Measurements from ENCODE around the gene HLA-A. TPM values are rescaled to one million over a fixed set of nuclear protein-coding genes. Genes with fewer than 3 reads are reported as not detected.
A peak's percentile ranks its signal among the peaks of the same experiment; 100 is the strongest.

HLA-A gene
- total RNA-seq: 1,000 to 10,000 TPM; 1,247 to 1,756 (median 1,527) TPM

DNA sequence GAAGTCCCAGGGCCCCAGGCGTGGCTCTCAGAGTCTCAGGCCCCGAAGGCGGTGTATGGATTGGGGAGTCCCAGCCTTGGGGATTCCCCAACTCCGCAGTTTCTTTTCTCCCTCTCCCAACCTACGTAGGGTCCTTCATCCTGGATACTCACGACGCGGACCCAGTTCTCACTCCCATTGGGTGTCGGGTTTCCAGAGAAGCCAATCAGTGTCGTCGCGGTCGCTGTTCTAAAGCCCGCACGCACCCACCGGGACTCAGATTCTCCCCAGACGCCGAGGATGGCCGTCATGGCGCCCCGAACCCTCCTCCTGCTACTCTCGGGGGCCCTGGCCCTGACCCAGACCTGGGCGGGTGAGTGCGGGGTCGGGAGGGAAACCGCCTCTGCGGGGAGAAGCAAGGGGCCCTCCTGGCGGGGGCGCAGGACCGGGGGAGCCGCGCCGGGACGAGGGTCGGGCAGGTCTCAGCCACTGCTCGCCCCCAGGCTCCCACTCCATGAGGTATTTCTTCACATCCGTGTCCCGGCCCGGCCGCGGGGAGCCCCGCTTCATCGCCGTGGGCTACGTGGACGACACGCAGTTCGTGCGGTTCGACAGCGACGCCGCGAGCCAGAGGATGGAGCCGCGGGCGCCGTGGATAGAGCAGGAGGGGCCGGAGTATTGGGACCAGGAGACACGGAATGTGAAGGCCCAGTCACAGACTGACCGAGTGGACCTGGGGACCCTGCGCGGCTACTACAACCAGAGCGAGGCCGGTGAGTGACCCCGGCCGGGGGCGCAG, at the start of gene HLA-A:
HLA-A (plus strand) TSS at position 258 of the 778 bp plus-strand sequence; CDS start at position 280, 22 bp downstream.
- ATAC-seq: peak; percentile 86 to 91
- DNase-seq: peak; percentile 90
- Mint-ChIP-seq H3K4me1 (ENCODE audit: low read depth) (peaks cover 40% of the 10 kb centered on the region), H3K4me3 (peak within 1 kb of the TSS; percentile 95), H3K9me3 (no peaks in the 10 kb centered on the region), H3K27me3 (ENCODE audit: low read depth) (no peaks in the 10 kb centered on the region), H3K36me3 (ENCODE audit: insufficient read depth) (peaks cover 39% of the 10 kb centered on the region)

DNA sequence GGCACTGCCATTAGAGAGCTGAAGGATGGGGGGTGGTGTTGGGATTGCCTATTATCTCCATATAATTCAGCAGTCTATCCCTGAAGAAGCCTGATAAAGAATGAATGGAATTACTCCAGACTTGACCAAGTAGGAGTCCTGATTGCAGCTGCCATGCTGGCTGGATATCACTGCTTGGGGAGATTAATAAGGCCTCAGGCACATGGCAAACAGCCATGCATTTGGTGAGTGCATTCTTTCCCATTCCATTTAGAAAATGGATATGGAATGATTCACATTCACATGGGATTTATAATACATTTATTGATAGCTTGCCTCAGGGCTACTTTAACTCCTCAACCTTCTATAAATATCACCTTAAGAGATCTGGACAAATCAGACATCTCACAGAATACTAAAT, 49.6 kb upstream of the HLA-A start:
- Mint-ChIP-seq H3K4me1 (ENCODE audit: low read depth) (peaks cover 11% of the 10 kb centered on the region), H3K27me3 (ENCODE audit: low read depth) (no peaks in the 10 kb centered on the region), H3K4me3 (no peak overlapping the region), H3K9me3 (peaks cover under 1% of the 10 kb centered on the region), H3K36me3 (ENCODE audit: insufficient read depth) (peaks cover 10% of the 10 kb centered on the region)
- DNase-seq (no peak), ATAC-seq (no peak)

DNA sequence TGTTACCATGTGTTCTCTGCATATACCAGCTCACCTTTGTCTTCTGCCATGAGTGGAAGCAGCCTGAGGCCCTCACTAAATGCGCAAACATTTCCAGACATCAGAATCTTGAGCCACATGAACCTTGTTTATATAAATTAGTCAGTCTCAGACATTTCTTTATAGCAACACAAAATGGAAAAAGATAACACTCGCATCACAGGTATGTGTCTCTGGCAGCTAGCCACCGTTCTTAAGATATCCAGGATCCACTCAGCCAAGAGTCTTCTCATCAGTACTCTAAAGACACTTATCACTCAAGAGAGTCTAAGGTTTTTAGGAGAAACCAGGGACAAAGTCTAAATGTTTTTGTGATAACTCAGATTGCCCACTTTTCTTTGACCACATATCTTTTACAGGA, 43.1 kb upstream of the HLA-A start:
- peaks cover 2% of the 10 kb centered on the region for H3K27me3 Mint-ChIP-seq (ENCODE audit: low read depth)
- H3K36me3 Mint-ChIP-seq (ENCODE audit: insufficient read depth): peaks cover 17% of the 10 kb centered on the region
- H3K4me1 Mint-ChIP-seq (ENCODE audit: low read depth): no peaks in the 10 kb centered on the region
- DNase-seq (no peak), ATAC-seq (no peak)
- H3K4me3 Mint-ChIP-seq: no peak overlapping the region
- peaks cover 5% of the 10 kb centered on the region for H3K9me3 Mint-ChIP-seq

DNA sequence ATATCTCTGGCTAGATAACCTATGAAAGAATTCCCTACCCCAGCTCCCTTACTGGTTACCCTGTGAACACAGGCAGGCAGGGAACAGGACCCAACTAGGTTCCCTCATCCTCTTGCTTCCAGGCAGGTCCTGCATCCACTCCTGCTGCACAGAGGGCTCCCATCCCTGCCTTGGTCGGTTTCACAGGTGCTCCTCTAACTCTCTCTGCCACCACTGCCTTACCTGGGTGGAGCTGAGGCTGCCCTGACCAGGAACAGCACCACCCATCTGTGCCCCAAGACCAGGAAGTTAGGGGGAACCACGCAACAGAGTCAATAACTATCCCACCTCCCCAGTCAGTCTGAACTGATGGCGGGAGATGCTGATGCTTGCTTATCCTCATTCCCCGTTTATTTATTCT, 37.0 kb upstream of the HLA-A start:
- Mint-ChIP-seq H3K27me3 (ENCODE audit: low read depth) (peaks cover 2% of the 10 kb centered on the region), H3K4me1 (ENCODE audit: low read depth) (peaks cover 5% of the 10 kb centered on the region), H3K36me3 (ENCODE audit: insufficient read depth) (peaks cover 2% of the 10 kb centered on the region), H3K4me3 (no peak overlapping the region), H3K9me3 (no peaks in the 10 kb centered on the region)
- DNase-seq: no peak
- ATAC-seq: no peak

DNA sequence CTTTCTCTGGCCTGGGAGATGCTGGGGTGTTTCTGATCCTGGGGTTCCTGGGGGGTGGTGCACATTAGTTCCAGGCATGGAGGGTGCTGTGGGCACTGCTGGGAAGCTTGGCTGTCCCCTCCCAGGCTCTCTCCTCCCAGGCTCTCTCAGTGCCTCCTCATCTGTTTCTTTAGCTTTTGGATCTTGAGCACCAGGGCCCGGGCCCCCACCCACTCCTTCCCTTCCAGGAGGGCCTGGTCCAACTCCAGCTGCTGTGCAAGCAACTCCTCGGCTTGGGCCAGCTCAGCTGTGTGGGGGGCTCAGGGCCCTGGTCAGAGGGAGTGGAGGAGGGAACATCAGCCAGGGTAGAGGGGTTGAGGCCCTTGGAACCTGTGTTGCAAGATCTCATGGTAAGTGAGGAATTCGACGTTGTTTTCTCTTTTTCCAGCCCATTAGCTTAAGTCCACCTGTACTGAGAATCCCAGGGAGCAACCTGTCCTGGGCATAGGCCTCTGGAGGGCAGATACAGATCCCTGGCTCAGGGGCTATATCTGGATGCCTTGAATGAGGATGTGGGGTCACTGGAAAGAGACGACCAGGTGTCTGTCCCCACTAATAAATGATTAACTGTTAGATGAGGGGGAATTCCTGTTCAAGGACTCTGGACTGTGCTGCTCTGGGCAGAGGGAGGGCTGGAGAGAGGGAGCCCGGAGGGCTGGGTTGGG, 34.5 kb upstream of the HLA-A start:
- DNase-seq (no peak), ATAC-seq (no peak)
- peaks cover 4% of the 10 kb centered on the region for H3K27me3 Mint-ChIP-seq (ENCODE audit: low read depth)
- peaks cover 5% of the 10 kb centered on the region for H3K4me1 Mint-ChIP-seq (ENCODE audit: low read depth)
- H3K36me3 Mint-ChIP-seq (ENCODE audit: insufficient read depth): no peaks in the 10 kb centered on the region
- H3K4me3 Mint-ChIP-seq: no peak overlapping the region
- no peaks in the 10 kb centered on the region for H3K9me3 Mint-ChIP-seq

DNA sequence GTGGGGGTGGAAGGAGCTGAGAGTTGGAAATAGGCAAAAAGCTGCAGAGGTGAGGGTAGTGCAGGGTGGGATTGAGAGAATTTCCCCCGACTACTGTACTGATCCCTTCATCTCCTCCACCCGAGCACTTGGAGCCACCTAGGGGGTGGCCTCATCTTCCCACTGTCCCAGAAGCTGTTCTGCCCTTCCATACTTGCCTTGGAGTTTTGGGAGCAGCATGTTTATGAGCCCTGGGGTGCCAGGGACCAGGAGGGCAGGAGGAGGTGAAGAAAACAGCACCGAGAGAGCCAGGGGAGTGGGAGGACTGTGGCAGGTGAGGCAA, 34.0 kb upstream of the HLA-A start:
- H3K4me3 Mint-ChIP-seq: no peak overlapping the region
- peaks cover 4% of the 10 kb centered on the region for H3K27me3 Mint-ChIP-seq (ENCODE audit: low read depth)
- DNase-seq: no peak
- ATAC-seq: no peak
- H3K4me1 Mint-ChIP-seq (ENCODE audit: low read depth): peaks cover 5% of the 10 kb centered on the region
- H3K9me3 Mint-ChIP-seq: no peaks in the 10 kb centered on the region
- no peaks in the 10 kb centered on the region for H3K36me3 Mint-ChIP-seq (ENCODE audit: insufficient read depth)

DNA sequence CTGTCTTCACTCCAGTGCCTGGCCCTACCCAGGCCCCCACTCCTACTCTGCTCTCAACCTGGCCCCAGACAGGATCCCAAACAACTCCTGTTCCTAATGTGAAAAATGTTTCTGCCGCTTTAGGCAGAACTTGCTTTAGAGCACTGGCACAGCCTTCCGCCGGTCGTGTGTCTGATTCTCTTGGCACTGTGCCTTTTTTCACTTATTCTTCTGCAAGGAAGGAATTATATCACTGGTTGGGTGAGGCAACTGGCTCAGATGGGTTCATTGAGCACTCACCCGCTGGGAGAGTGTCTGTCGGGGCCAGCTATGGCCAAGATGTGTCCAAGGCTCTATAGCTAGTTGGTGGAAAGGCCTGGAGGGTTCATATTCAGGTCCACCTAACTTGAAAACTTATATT, 33.6 kb upstream of the HLA-A start:
- no peaks in the 10 kb centered on the region for H3K36me3 Mint-ChIP-seq (ENCODE audit: insufficient read depth)
- H3K4me1 Mint-ChIP-seq (ENCODE audit: low read depth): peaks cover 5% of the 10 kb centered on the region
- no peaks in the 10 kb centered on the region for H3K9me3 Mint-ChIP-seq
- no peak overlapping the region for H3K4me3 Mint-ChIP-seq
- ATAC-seq (no peak), DNase-seq (no peak)
- H3K27me3 Mint-ChIP-seq (ENCODE audit: low read depth): peaks cover 4% of the 10 kb centered on the region

DNA sequence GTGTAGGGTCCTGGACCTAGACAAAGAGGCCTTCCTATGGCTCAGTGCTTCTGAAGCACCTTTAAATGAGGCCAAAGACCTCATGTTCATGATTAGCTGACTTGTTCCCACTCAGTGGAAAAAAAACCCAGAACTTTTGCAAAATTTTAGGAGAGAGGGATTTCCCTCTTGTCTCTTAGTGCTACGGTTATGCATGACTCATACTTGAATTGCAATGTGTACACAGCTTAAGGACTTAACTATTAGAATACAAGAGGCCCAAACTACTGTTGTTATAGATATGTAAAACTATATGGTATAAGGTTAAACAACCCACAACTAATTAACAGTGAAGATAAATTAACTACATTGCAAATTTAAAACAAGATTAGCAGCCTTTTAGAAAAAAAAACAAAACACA, 32.3 kb upstream of the HLA-A start:
- DNase-seq: no peak
- ATAC-seq: no peak
- Mint-ChIP-seq H3K9me3 (no peaks in the 10 kb centered on the region), H3K4me3 (no peak overlapping the region), H3K4me1 (ENCODE audit: low read depth) (peaks cover 5% of the 10 kb centered on the region), H3K27me3 (ENCODE audit: low read depth) (peaks cover 4% of the 10 kb centered on the region), H3K36me3 (ENCODE audit: insufficient read depth) (no peaks in the 10 kb centered on the region)

DNA sequence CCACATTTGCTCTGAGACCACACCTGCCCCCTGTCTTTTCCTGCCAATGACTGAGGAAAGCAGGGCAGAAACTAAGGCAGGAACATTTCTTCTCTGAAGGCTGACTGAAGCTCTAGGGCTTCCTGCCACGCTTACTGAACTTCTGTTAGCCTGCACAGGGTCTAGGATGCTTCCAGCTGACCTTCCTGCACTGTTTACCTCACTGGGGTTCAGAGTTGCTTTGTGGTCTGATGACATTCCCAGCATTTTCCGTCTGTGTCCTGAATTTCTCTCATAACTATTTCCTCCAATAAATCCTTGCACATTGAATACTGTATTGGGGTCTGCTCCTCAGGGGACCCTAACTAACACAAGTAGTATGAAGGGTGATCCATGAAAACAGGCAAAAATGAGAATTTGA, 29.5 kb upstream of the HLA-A start:
- Mint-ChIP-seq H3K36me3 (ENCODE audit: insufficient read depth) (no peaks in the 10 kb centered on the region), H3K4me1 (ENCODE audit: low read depth) (peaks cover 5% of the 10 kb centered on the region), H3K27me3 (ENCODE audit: low read depth) (peaks cover 4% of the 10 kb centered on the region), H3K9me3 (no peaks in the 10 kb centered on the region), H3K4me3 (no peak overlapping the region)
- ATAC-seq (no peak), DNase-seq (no peak)

DNA sequence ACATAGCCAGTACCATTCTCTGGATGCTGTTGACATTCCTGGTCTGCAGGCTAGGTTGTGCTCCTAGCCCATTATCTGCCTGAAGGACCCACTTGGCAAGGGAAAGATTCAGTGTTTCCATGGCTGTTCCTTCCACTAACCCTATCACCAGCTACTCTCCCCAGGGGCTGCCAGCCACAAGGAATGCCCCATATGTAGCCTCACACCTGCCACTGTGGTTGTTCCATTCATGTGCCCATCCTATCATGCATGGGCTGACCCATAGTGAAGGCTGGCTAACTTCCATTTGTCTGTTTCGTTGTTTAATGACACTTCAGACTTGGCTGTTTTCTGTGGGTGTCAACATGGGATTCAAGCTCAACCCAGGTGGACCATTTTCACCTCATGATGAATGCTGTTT, 25.6 kb upstream of the HLA-A start:
- Mint-ChIP-seq H3K27me3 (ENCODE audit: low read depth) (peaks cover 5% of the 10 kb centered on the region), H3K9me3 (no peaks in the 10 kb centered on the region), H3K4me3 (no peak overlapping the region), H3K36me3 (ENCODE audit: insufficient read depth) (peaks cover 1% of the 10 kb centered on the region), H3K4me1 (ENCODE audit: low read depth) (no peaks in the 10 kb centered on the region)
- DNase-seq: no peak
- ATAC-seq: no peak

DNA sequence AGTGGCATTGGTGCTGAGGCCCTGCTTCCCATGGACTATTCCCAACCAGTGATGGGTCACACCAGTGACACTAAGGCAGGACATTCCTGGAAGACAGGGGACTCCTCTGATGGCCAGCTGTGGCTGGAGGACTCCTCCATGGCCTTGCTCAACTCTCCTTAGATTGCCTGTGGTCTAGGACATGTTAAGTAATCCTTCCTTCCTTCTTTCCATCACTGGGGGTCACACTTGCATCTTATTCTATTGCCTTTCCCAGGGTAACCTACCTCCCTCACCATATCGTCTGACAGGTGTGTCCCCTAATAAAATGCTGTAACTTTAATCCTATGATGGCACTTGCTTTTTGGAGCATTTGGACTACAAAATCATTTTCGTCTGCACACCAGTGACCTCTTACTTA, 24.5 kb upstream of the HLA-A start:
- Mint-ChIP-seq H3K9me3 (no peaks in the 10 kb centered on the region), H3K27me3 (ENCODE audit: low read depth) (peaks cover 5% of the 10 kb centered on the region), H3K4me1 (ENCODE audit: low read depth) (no peaks in the 10 kb centered on the region), H3K4me3 (no peak overlapping the region), H3K36me3 (ENCODE audit: insufficient read depth) (peaks cover 2% of the 10 kb centered on the region)
- DNase-seq (no peak), ATAC-seq (no peak)

DNA sequence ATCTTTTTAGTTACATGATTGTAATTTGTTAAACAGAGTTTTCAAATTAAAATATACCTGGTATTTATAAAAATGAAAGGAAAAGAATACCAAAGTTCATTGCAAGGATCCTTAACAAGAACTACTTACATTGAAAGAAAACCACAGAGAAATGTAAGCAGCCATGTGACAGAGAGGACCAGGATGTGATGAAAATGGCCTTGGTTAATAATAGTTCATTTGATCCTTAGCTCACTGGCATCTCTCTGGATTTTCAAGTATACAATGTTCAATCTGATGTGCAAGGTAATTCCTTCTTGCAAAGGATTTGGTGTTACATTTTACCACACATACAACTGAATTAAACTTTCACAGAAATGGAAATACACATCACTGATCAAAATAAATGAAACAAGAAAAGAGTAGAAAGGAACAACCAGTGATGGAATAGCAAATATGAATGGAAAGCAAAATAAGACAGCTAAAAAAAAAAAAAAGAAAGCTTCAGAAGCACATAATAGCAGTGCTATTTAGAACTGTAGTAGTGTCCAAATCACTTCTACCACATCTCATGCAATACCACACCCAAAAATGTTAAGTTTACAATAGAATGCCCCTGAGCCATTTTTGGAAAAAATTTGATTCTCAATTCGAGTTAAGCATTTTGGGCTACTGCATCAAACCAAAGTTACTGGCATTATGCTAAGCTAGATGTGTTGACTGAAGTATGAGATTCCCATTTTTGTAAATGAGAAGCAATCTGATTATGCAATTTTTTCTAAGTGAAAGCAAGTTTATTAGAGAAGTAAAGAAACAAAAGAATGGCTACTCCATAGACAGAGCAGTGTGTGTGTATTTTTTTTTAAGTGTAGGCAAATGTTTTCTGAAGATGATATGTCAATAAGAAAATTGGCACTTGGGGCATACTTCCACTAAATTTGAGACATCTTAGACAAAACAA, 22.6 kb upstream of the HLA-A start:
- H3K4me3 Mint-ChIP-seq: no peak overlapping the region
- H3K27me3 Mint-ChIP-seq (ENCODE audit: low read depth): peaks cover 5% of the 10 kb centered on the region
- ATAC-seq (no peak), DNase-seq (no peak)
- no peaks in the 10 kb centered on the region for H3K9me3 Mint-ChIP-seq
- H3K36me3 Mint-ChIP-seq (ENCODE audit: insufficient read depth): peaks cover 2% of the 10 kb centered on the region
- peaks cover 10% of the 10 kb centered on the region for H3K4me1 Mint-ChIP-seq (ENCODE audit: low read depth)

DNA sequence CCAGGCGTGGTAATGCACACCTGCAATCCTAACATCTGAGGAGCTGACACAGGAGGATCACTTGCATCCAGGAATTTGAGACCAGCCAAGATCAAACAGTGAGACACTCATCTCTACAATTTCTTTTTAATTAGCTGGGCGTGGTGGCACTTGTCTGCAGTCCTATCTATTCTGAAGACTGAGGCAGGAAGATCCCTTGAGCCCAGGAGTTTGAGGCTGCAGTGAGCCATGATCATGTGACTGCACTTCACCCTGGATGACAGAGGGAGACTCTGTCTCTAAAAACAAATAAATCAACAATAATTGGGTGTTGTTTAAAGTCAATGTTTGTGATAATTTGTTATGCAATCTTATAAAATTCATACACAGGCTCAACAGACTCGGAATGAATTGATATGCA, 18.0 kb upstream of the HLA-A start:
- Mint-ChIP-seq H3K4me1 (ENCODE audit: low read depth) (peaks cover 43% of the 10 kb centered on the region), H3K4me3 (no peak overlapping the region), H3K9me3 (no peaks in the 10 kb centered on the region), H3K27me3 (ENCODE audit: low read depth) (peaks cover 5% of the 10 kb centered on the region), H3K36me3 (ENCODE audit: insufficient read depth) (peaks cover 8% of the 10 kb centered on the region)
- ATAC-seq (no peak), DNase-seq (no peak)

DNA sequence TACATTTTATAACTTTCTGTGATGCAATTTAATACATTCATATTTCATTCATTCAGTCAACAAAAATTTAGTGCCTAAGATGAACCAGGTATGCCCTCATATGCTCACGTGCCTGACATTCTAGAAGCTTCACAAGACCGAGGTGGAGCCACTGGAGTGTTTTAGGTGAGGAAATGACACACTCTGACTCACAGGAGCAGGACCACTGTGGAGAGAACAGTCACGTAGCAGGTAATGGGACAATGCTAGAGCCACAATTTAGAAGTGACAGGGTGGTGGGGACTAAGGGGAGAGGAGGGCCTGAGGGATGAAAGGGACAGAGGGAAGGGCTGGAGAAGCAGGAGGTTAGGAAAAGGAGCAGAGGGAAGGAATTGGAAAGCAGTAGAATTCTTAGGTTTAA, 17.6 kb upstream of the HLA-A start:
- Mint-ChIP-seq H3K9me3 (no peaks in the 10 kb centered on the region), H3K4me1 (ENCODE audit: low read depth) (peaks cover 46% of the 10 kb centered on the region), H3K4me3 (peak overlapping the region; percentile 76), H3K36me3 (ENCODE audit: insufficient read depth) (peaks cover 11% of the 10 kb centered on the region), H3K27me3 (ENCODE audit: low read depth) (peaks cover 2% of the 10 kb centered on the region)
- peak; percentile 24 for DNase-seq
- peak; percentile 31 to 47 for ATAC-seq
